ENCODE data around the gene MEN1. TPM values are rescaled to one million over a fixed set of nuclear protein-coding genes. Genes with fewer than 3 reads are reported as not detected.

Gene MEN1
- total and polyA plus RNA-seq, 2 of the 13 experiments (the other 11 are each of a cell fraction or from before 2014, with no cell fraction given), result 20.5 to 27.3 TPM

DNA sequence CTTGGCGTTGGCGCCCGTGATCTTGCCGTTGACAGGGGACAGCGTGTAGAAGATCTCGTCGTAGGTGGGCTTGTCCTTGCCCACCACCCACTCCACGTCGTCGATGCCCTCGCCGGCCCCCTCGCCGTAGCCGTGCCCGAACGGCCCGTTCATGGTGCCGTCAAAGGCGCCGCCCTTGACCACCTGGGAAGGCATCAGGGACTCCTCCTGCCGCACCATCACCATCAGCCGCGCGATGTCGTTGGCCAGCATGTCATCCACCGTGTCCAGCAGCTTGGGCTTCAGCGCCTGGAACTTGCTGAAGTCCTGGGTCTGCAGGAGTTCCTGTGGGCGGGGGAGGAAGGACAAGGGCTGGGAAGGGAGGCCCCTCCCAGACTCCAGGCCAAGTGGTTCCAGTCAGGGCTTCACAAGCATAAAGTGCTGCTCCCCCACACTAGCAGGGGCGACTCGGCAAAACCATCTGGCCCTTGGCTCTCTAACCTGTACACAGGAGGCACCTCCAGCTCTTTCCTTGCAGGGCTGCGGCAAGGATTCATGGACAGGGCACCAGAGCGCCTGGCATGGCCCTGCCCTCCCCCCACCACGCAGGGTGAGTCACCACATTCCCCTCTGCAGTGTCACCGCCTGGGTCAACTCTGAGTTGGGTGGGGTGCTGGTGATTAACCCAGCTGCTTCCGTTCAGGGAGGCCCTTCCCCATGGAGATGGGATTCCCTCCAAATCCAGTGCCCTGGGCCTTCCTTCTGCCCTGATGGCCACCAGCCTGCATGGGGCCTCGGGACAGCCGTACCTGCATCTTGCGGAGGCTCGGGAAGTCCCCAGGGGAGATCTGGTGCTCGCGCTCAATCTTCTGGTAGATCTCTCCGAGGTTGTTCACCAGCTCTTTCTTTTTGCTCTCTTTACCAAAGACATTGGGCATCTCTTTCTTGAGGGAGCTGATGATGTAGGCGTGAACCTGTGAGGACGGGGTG lies 44.5 kb upstream of the MEN1 start:
- TSS peak; percentile 39 for BruUV-seq (replicated peaks)
- no peak for TF ChIP-seq TBP (CRISPR knock-in tag; IDR thresholded peaks at IDR 0.05)
- TF ChIP-seq ZNF652 (CRISPR knock-in tag; IDR thresholded peaks at IDR 0.05; ENCODE audit: borderline replicate concordance, low read depth), result peak; percentile 28; the same call in 1 of the 2 replicates
- no peak for TF ChIP-seq ZNF670 (CRISPR knock-in tag; IDR thresholded peaks at IDR 0.05; ENCODE audit: borderline replicate concordance)
- no peak for TF ChIP-seq MED8 (CRISPR knock-in tag; IDR thresholded peaks at IDR 0.05; ENCODE audit: insufficient replicate concordance)
- peak; percentile 67 for TF ChIP-seq NCOA2 (CRISPR knock-in tag; IDR thresholded peaks at IDR 0.05)
- TF ChIP-seq RBM39 (IDR thresholded peaks at IDR 0.05; ENCODE audit: low read depth, low read length, poor library complexity, severe bottlenecking), result peak; percentile 53
- TF ChIP-seq CREM (IDR thresholded peaks at IDR 0.05), result no peak
- no peak for TF ChIP-seq CREM (CRISPR knock-in tag; IDR thresholded peaks at IDR 0.05)
- TF ChIP-seq, protein P1, sequence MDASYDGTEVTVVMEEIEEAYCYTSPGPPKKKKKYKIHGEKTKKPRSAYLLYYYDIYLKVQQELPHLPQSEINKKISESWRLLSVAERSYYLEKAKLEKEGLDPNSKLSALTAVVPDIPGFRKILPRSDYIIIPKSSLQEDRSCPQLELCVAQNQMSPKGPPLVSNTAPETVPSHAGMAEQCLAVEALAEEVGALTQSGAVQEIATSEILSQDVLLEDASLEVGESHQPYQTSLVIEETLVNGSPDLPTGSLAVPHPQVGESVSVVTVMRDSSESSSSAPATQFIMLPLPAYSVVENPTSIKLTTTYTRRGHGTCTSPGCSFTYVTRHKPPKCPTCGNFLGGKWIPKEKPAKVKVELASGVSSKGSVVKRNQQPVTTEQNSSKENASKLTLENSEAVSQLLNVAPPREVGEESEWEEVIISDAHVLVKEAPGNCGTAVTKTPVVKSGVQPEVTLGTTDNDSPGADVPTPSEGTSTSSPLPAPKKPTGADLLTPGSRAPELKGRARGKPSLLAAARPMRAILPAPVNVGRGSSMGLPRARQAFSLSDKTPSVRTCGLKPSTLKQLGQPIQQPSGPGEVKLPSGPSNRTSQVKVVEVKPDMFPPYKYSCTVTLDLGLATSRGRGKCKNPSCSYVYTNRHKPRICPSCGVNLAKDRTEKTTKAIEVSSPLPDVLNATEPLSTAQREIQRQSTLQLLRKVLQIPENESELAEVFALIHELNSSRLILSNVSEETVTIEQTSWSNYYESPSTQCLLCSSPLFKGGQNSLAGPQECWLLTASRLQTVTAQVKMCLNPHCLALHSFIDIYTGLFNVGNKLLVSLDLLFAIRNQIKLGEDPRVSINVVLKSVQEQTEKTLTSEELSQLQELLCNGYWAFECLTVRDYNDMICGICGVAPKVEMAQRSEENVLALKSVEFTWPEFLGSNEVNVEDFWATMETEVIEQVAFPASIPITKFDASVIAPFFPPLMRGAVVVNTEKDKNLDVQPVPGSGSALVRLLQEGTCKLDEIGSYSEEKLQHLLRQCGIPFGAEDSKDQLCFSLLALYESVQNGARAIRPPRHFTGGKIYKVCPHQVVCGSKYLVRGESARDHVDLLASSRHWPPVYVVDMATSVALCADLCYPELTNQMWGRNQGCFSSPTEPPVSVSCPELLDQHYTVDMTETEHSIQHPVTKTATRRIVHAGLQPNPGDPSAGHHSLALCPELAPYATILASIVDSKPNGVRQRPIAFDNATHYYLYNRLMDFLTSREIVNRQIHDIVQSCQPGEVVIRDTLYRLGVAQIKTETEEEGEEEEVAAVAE (CRISPR knock-in tag; IDR thresholded peaks at IDR 0.05; ENCODE audit: borderline replicate concordance), result 0 out of 2 replicates have a peak, but pooled peaks have one; percentile 37
- TF ChIP-seq GATAD2A (CRISPR knock-in tag; IDR thresholded peaks at IDR 0.05), result peak; percentile 78
- TF ChIP-seq, protein P2, sequence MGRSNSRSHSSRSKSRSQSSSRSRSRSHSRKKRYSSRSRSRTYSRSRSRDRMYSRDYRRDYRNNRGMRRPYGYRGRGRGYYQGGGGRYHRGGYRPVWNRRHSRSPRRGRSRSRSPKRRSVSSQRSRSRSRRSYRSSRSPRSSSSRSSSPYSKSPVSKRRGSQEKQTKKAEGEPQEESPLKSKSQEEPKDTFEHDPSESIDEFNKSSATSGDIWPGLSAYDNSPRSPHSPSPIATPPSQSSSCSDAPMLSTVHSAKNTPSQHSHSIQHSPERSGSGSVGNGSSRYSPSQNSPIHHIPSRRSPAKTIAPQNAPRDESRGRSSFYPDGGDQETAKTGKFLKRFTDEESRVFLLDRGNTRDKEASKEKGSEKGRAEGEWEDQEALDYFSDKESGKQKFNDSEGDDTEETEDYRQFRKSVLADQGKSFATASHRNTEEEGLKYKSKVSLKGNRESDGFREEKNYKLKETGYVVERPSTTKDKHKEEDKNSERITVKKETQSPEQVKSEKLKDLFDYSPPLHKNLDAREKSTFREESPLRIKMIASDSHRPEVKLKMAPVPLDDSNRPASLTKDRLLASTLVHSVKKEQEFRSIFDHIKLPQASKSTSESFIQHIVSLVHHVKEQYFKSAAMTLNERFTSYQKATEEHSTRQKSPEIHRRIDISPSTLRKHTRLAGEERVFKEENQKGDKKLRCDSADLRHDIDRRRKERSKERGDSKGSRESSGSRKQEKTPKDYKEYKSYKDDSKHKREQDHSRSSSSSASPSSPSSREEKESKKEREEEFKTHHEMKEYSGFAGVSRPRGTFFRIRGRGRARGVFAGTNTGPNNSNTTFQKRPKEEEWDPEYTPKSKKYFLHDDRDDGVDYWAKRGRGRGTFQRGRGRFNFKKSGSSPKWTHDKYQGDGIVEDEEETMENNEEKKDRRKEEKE (IDR thresholded peaks at IDR 0.05), result no peak
- 0 out of 2 replicates have a peak, but pooled peaks have one; percentile 48 for TF ChIP-seq ZNF350 (CRISPR knock-in tag; IDR thresholded peaks at IDR 0.05; ENCODE audit: borderline replicate concordance, low read depth)
- no peak for TF ChIP-seq HDAC1 (CRISPR knock-in tag; IDR thresholded peaks at IDR 0.05)
- TF ChIP-seq, protein P3, sequence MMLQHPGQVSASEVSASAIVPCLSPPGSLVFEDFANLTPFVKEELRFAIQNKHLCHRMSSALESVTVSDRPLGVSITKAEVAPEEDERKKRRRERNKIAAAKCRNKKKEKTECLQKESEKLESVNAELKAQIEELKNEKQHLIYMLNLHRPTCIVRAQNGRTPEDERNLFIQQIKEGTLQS (CRISPR knock-in tag; IDR thresholded peaks at IDR 0.05), result peak; percentile 100
- peak; percentile 70; the same call in 1 of the 2 replicates for TF ChIP-seq MIER3 (CRISPR knock-in tag; IDR thresholded peaks at IDR 0.05; ENCODE audit: borderline replicate concordance)
- 0 out of 2 replicates have a peak, but pooled peaks have one; percentile 22 for TF ChIP-seq ZNF792 (CRISPR knock-in tag; IDR thresholded peaks at IDR 0.05)

More for the DNA sequence above, 44.5 kb upstream of the MEN1 start:
- ATAC-seq (peak; percentile 65), DNase-seq (ENCODE audit: low spot score) (peak; percentile 80), FAIRE-seq (no peak)
- Histone ChIP-seq H3K36me3 (replicated peaks in 1 of 2; ENCODE audit: control insufficient read depth in 1 of 2, insufficient read depth in 2 of 2, low read length in 2 of 2) (peaks cover 12 to 27% of the 10 kb centered on the region in 2 experiments; a peak in 4 of 5 replicates), H3K27ac (ENCODE audit: extremely low read length, insufficient read depth, low read length) (peak overlapping the region; percentile 43), H3K9me3 (ENCODE audit: low read length) (no peaks in the 10 kb centered on the region), H3K4me2 (ENCODE audit: low read depth, low read length) (no peak overlapping the region), H2AFZ (ENCODE audit: low read length) (no peak overlapping the region), H4K20me1 (ENCODE audit: insufficient read depth, low read length) (no peaks in the 10 kb centered on the region), H3K27me3 (ENCODE audit: control insufficient read depth in 1 of 2, insufficient read depth in 2 of 2, low read length in 2 of 2) (no peaks in the 10 kb centered on the region), H3K79me2 (ENCODE audit: insufficient read depth, low read length) (no peaks in the 10 kb centered on the region), H3K4me1 (ENCODE audit: insufficient read depth, low read length) (peaks cover 38% of the 10 kb centered on the region), H3K9ac (ENCODE audit: insufficient read depth, low read depth, low read length) (0 out of 2 replicates have a peak overlapping the region, but pooled peaks have one; percentile 7), H3K4me3 (replicated peaks in 1 of 3; ENCODE audit: insufficient read depth in 1 of 3, low read depth in 2 of 3, low read length in 3 of 3) (no peak overlapping the region)
- intact Hi-C loops (cut with micrococcal nuclease; ENCODE audit: unreplicated experiment) (no loop called here), in situ Hi-C loops (cut with HindIII; ENCODE audit: extremely low pct_ligation_motif_present, low pct_unique_long_range_greater_than_20kb) (no loop called here)
- 92% methylated on average over 38 of the region's 45 CpGs for WGBS (ENCODE audit: low lambda C conversion rate)
- ChIA-PET POLR2A (interaction anchor here (0.8 to 3.0 kb wide), 16 partner anchors 10 to 267 kb away, joined by 3 to 23 read pairs (median 6); partner anchors contain the start of genes EHD1, FAU, GPHA2 and MRPL49), CTCF (ENCODE audit: low intra/inter-chr PET ratio, low total read pairs) (no interaction called here)

Measured in HepG2 (cell line).